Mammary epithelial cell (primary cell): ENCODE data around the gene TUBA1C.
A peak's percentile ranks its signal among the peaks of the same experiment; 100 is the strongest.

Experiments used
- EZH2 ChIP-seq: IDR thresholded peaks from 2 replicates; pipeline ENCODE4 v1.6.1; 2012; ENCODE audit warnings: low read length, inconsistent platforms, borderline replicate concordance
- TF ChIP-seq, protein P1 (sequence below), 2 donors: IDR thresholded peaks in 1 of 2; conservative IDR thresholded peaks in 1 of 2; 2 replicates each; pipeline ENCODE4 v1.5.1; 2011 to 2012; ENCODE audit warnings: inconsistent platforms in 2 of 2, low read length in 2 of 2, mild to moderate bottlenecking in 2 of 2, control low read depth in 1 of 2, low read depth in 1 of 2; ENCODE audit not compliant: insufficient read depth in 1 of 2; ENCODE audit errors: extremely low read depth in 1 of 2

DNA sequence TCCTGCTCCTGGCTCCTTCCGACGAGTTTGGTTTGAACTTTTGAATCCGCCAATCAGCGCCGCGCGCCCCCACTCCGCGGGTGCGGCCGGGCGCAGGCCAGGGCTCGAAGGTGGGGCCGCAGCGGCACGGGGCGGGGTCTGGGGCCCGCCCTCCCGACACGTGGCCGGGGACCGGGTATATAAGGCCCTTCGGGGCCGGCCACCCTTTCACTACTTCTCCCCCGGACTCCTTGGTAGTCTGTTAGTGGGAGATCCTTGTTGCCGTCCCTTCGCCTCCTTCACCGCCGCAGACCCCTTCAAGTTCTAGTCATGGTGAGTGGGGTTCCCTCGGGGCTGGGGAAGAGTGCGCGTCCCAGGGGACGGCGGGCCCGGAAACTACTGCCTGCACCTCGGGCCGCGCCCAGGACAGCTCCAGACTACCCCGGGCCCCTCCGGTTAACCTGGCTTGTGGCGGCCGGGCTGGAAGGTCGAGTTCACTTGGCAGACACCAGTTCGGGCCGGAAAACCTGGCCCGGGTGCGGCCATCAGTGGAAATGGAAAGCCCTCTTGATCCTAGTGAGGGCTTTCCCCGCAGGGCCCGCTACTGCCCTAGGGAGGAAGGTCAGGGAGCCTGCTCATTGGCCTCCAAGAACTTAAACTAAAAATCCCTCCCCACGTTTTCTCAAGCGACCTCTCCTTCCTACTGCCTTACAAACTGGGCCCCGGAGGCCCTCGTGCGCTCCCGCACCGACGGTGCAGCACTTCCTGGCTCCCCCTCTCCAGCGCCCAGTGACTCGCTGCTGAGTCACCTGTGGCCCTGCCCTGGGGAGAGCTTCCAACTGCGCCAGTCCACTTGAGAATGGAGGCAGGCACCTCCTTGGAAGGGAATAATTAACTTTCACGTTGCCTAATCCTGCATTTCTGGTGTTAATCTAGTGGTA is at the start of gene TUBA1C:
- TF ChIP-seq, protein P1, sequence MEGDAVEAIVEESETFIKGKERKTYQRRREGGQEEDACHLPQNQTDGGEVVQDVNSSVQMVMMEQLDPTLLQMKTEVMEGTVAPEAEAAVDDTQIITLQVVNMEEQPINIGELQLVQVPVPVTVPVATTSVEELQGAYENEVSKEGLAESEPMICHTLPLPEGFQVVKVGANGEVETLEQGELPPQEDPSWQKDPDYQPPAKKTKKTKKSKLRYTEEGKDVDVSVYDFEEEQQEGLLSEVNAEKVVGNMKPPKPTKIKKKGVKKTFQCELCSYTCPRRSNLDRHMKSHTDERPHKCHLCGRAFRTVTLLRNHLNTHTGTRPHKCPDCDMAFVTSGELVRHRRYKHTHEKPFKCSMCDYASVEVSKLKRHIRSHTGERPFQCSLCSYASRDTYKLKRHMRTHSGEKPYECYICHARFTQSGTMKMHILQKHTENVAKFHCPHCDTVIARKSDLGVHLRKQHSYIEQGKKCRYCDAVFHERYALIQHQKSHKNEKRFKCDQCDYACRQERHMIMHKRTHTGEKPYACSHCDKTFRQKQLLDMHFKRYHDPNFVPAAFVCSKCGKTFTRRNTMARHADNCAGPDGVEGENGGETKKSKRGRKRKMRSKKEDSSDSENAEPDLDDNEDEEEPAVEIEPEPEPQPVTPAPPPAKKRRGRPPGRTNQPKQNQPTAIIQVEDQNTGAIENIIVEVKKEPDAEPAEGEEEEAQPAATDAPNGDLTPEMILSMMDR (conservative IDR thresholded peaks at IDR 0.05 in 1 of 2, IDR thresholded peaks at IDR 0.05 in 1 of 2; ENCODE audit: extremely low read depth in 1 of 2, insufficient read depth in 1 of 2, low read depth in 1 of 2, low read length in 2 of 2) = peak in 1 of 2 donors; percentile 14
- no peak for TF ChIP-seq EZH2
